Glomerular endothelial cell (primary cell): Measurements from ENCODE around the gene RAP1GDS1. TPM values are rescaled to one million over a fixed set of nuclear protein-coding genes. Genes with fewer than 3 reads are reported as not detected.
"Not testable (repeated sequence)": the region's sequence is repeated elsewhere in the genome, so short reads cannot be mapped to it uniquely, and the experiment has no call there.

ENCODE experiments used
- DNase-seq: peaks from one replicate; pipeline ENCODE4 v3.0.0-alpha.2; 2011; ENCODE audit warnings: low read depth, low spot score; ENCODE audit errors: extremely low read depth
- total RNA-seq: library from RNA; depleted of rRNA; stranded (reverse); fragments of >200 nt; gene quantifications from 2 replicates; pipeline ENCODE4 v1.2.3, GENCODE V29; 2015

Gene RAP1GDS1
- total RNA-seq, 1 donor from 2014 or later: 41.6 TPM

- no peak for DNase-seq
Observed at GRCh38 chr4:98476891-98477290, 215.7 kb downstream of the RAP1GDS1 start.

DNA sequence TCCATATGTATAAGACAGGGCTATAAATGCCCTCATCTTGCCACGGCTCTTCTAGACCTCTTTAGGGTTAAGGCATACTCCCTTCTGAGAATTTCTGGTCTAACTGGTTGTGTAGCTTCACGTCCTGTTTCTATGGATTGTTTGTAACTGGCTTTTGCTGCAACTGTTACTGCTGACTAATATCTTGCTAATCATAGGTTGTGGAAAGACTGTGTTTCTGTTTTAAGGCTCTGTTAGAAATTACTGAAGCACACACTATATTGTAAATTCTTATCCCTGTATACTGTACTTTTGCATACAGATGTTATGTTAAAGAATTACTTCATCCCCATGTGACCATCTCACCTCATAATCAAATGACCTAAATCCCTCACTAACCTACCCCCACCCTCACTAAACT lies 218.4 kb downstream of the RAP1GDS1 start:
- DNase-seq: not testable (repeated sequence)

DNA sequence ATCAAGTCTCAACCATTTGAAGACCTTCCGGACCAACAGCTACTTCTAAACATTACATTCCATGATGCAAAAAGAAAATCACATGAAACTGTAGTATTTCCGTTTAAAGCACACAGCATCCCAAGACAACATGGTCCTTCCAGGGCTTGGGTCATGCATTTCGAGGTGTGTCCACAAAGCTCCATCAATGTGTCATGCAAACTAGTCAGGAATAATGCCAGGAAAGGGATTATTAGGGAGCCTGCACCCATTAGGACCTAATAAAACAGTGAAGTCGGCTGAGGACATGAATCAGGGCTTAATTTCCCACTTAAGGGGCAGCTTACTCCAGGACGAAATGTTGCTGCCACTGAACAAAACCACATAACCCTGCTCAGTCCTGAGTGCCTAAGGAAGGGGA lies 219.4 kb downstream of the RAP1GDS1 start:
- DNase-seq: no peak

- no peak for DNase-seq
Observed at GRCh38 chr4:98481167-98481566, 220.0 kb downstream of the RAP1GDS1 start.

- no peak for DNase-seq
Observed at GRCh38 chr4:98482503-98482846, 221.3 kb downstream of the RAP1GDS1 start.

GRCh38 chr4:98482847-98483806 lies 221.9 kb downstream of the RAP1GDS1 start:
- no peak for DNase-seq

DNA sequence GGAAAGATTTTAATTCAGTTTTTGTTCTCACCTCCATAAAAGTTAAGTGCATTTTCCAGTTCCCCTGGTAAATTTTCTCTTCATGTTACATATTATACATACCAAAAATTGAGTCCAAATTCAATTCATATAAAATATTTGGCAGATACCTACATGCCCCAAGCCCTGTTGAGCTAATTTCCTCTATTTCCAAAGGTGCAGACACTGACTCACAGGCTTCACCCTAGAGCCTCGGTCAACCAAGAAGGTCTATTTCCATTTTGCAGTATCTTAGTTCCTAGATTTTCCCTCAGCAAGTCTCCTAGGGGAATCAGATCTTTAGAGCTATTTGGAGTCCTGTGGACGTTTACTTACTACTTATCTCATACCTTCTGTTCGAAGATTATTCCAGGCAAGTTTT lies 222.8 kb downstream of the RAP1GDS1 start:
- no peak for DNase-seq

- no peak for DNase-seq
Observed at GRCh38 chr4:98485816-98486345, 224.7 kb downstream of the RAP1GDS1 start.

DNA sequence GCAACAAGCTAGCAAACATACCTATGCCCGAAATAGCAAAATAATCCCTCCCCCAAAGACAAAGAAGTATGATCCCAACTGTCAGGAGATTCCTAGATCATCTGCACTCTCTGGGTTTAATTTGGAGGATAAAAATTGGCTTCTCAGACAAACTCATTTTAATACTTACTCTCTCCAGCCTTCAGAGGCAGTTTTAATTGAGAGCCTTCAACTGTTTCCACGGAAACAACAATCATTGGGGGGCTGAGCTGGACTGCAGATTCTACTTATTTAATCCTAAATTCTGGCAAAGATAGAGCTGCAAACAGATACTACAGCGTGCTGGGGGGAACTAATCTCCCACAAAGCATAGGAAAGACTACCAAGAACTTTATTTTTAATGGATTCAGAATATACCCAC lies 229.1 kb downstream of the RAP1GDS1 start:
- no peak for DNase-seq

DNA sequence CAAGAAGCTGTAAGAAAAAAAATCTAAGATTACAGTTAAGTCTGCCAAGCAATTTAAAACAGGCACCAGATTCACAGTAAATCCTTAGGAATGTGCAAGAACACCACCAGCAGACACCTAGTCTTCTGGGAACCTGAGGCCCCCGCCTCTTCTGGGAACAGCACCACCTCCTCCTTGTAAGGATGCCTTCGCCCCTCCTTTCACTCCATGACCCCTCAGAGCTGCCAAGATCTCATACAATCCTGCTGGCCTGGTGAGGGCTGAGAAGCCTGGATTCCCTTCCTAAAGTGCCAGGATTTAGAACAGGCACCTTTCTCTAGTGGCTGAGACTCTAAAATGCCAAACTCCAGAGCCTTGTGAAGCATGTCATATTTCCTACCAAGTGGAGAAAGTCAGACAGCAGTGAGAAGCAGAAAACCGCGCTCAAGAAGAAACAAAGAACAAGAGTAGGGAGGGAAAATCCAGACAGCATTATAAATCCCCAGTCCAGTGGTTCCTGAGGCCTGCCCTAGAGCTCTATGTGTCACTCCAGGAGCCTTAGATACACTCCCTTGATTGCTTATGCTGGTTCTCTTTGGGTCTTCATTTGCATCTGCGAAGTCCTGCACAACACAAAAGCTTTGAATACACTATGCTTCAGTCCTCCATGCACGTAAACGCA lies 230.8 kb downstream of the RAP1GDS1 start:
- DNase-seq: no peak

GRCh38 chr4:98493296-98493695 lies 232.1 kb downstream of the RAP1GDS1 start:
- no peak for DNase-seq

Other genes starting within 250 kb of the RAP1GDS1 start
- not detected in 2 replicates for gene STPG2, start 117.9 kb upstream of the RAP1GDS1 start, total RNA-seq